SK-N-SH treated with all-trans-retinoic acid at 6 μM for 48 hours (cell line): ENCODE data around the gene LRRC23.

Source experiments
- ATAC-seq: fragments of 200-7000 bp; cut with Tn5 transposase; 3 replicates; pipeline ENCODE4 v1.9.1; 2020; ENCODE audit warnings: mild to moderate bottlenecking, moderate library complexity
- ARNTL ChIP-seq: fragments of 450-650 bp; formaldehyde crosslinking; IDR thresholded peaks from 2 replicates; pipeline ENCODE4 v1.5.0; 2020; ENCODE audit warnings: low read depth, mild to moderate bottlenecking, moderate library complexity, borderline replicate concordance
- BACH2 ChIP-seq: fragments of 250-450 bp; sonication (Bioruptor Pico); IDR thresholded peaks from 2 replicates; pipeline ENCODE4 v1.9.0; 2021; ENCODE audit warnings: mild to moderate bottlenecking, borderline replicate concordance
- CSDC2 ChIP-seq: fragments of 250-450 bp; sonication (Bioruptor Pico); IDR thresholded peaks from 2 replicates; pipeline ENCODE4 v1.5.0; 2020; ENCODE audit warnings: mild to moderate bottlenecking, moderate library complexity
- ESRRG ChIP-seq: fragments of 250-450 bp; sonication (Bioruptor Pico); IDR thresholded peaks from 2 replicates; pipeline ENCODE4 v1.6.1; 2021; ENCODE audit warnings: mild to moderate bottlenecking
- GLIS3 ChIP-seq: fragments of 250-450 bp; sonication (Bioruptor Pico); IDR thresholded peaks from 2 replicates; pipeline ENCODE4 v1.5.0; 2020; ENCODE audit warnings: mild to moderate bottlenecking, moderate library complexity
- ISL1 ChIP-seq: fragments of 250-450 bp; sonication (Bioruptor Pico); IDR thresholded peaks from 2 replicates; pipeline ENCODE4 v2.1.2; 2022; ENCODE audit warnings: mild to moderate bottlenecking, moderate library complexity
- PPARA ChIP-seq: fragments of 250-450 bp; sonication (Bioruptor Pico); IDR thresholded peaks from 2 replicates; pipeline ENCODE4 v1.5.0; 2020; ENCODE audit warnings: mild to moderate bottlenecking, borderline replicate concordance
- RARB ChIP-seq: fragments of 250-450 bp; sonication (Bioruptor Pico); IDR thresholded peaks from 2 replicates; pipeline ENCODE4 v1.8.0; 2021; ENCODE audit warnings: mild to moderate bottlenecking, moderate library complexity
- SNAI2 ChIP-seq: fragments of 250-450 bp; sonication (Bioruptor Pico); IDR thresholded peaks from 2 replicates; pipeline ENCODE4 v1.5.0; 2020; ENCODE audit warnings: mild to moderate bottlenecking, moderate library complexity
- TCF4 ChIP-seq: fragments of 250-450 bp; sonication (Bioruptor Pico); IDR thresholded peaks from 2 replicates; pipeline ENCODE4 v1.8.0; 2021; ENCODE audit warnings: mild to moderate bottlenecking, moderate library complexity, borderline replicate concordance
- TOX ChIP-seq: fragments of 250-450 bp; sonication (Bioruptor Pico); IDR thresholded peaks from 2 replicates; pipeline ENCODE4 v1.8.0; 2021; ENCODE audit warnings: mild to moderate bottlenecking, moderate library complexity, borderline replicate concordance
- ZC3H10 ChIP-seq: fragments of 250-450 bp; sonication (Bioruptor Pico); IDR thresholded peaks from 2 replicates; pipeline ENCODE4 v1.5.1; 2021; ENCODE audit warnings: mild to moderate bottlenecking, moderate library complexity
- ZFP3 ChIP-seq: fragments of 250-450 bp; sonication (Bioruptor Pico); IDR thresholded peaks from 2 replicates; pipeline ENCODE4 v1.5.0; 2020; ENCODE audit warnings: mild to moderate bottlenecking, moderate library complexity
- ZFP30 ChIP-seq: fragments of 450-650 bp; formaldehyde crosslinking; IDR thresholded peaks from 2 replicates; pipeline ENCODE4 v1.5.0; 2022; ENCODE audit warnings: mild to moderate bottlenecking, moderate library complexity
- ZNF565 ChIP-seq: fragments of 450-650 bp; formaldehyde crosslinking; conservative IDR thresholded peaks from 2 replicates; pipeline ENCODE4 v1.5.0; 2020; ENCODE audit warnings: low read depth, mild to moderate bottlenecking, moderate library complexity
- ZNF70 ChIP-seq: fragments of 450-650 bp; formaldehyde crosslinking; IDR thresholded peaks from 2 replicates; pipeline ENCODE4 v1.5.0; 2020; ENCODE audit warnings: mild to moderate bottlenecking, moderate library complexity
- ZNF8 ChIP-seq: fragments of 450-650 bp; formaldehyde crosslinking; IDR thresholded peaks from 2 replicates; pipeline ENCODE4 v1.5.0; 2020; ENCODE audit warnings: mild to moderate bottlenecking, moderate library complexity
- TF ChIP-seq, protein P1 (sequence below): fragments of 250-450 bp; sonication (Bioruptor Pico); IDR thresholded peaks from 2 replicates; pipeline ENCODE4 v1.5.1; 2020; ENCODE audit warnings: low read depth, mild to moderate bottlenecking, moderate library complexity
- TF ChIP-seq, protein P2 (sequence below): fragments of 250-450 bp; sonication (Bioruptor Pico); IDR thresholded peaks from 2 replicates; pipeline ENCODE4 v1.8.0; 2020; ENCODE audit warnings: mild to moderate bottlenecking, moderate library complexity, borderline replicate concordance
- TF ChIP-seq, protein P3 (sequence below): fragments of 250-450 bp; sonication (Bioruptor Pico); IDR thresholded peaks from 2 replicates; pipeline ENCODE4 v1.8.0; 2021; ENCODE audit warnings: low read depth, mild to moderate bottlenecking, moderate library complexity, borderline replicate concordance

LRRC23 gene

DNA sequence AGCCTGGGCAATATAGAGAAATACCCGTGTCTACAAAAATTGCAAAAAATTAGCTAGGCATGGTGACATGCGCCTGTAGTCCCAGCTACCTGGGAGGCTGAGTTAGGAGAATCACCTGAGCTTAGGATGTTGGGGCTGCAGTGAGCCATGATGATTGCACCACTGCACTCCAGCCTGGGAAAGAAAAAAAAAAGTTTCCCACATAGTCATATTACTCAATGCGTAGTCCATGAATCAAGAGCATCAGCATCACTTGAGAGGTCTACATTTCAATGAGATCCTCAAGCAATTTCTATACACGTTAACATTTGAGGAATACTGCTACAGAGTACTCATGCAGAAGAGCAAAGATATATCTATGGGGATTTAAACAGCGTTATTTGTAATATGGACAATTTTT is 5.2 kb upstream of the LRRC23 start:
- no peak for ATAC-seq
- TF ChIP-seq TCF4 (CRISPR knock-in tag) = no peak
- no peak for TF ChIP-seq ZNF70 (CRISPR knock-in tag)
- no peak for TF ChIP-seq ZNF565 (CRISPR knock-in tag)
- TF ChIP-seq ESRRG (CRISPR knock-in tag) = no peak
- TF ChIP-seq, all 23 proteins: peak for 0

DNA sequence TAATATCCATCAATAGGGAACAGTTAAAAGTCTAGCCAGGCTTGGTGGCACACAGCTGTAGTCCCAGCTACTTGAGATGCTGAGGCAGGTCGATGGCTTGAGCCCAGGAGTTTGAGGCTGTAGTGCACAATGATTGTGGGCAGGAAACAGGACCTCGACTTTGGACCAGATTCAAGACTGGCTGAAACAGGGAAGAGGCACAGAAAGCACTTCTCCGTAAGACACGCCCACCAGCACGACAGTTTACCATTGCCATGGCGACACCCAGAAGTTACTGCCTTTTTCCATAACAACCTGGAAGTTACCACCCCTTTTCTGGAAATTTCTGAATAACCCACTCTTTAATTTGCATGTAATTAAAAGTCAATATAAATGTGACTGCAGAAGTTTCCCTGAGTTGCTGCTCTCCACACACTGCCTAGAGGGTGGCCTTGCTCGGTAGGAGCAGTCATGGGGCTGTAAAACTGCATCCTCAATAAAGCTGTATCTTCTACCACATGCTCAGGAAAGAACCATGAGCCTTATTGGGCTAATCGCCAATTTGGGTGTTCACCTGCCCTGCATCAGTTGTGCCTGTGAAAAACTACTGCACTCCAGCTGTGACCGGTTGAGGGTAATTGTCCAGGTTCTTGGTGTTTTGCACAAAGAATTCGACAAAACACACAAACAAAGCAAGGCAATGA is 4.6 kb upstream of the LRRC23 start:
- no peak for TF ChIP-seq ZNF70 (CRISPR knock-in tag)
- TF ChIP-seq, protein P1, sequence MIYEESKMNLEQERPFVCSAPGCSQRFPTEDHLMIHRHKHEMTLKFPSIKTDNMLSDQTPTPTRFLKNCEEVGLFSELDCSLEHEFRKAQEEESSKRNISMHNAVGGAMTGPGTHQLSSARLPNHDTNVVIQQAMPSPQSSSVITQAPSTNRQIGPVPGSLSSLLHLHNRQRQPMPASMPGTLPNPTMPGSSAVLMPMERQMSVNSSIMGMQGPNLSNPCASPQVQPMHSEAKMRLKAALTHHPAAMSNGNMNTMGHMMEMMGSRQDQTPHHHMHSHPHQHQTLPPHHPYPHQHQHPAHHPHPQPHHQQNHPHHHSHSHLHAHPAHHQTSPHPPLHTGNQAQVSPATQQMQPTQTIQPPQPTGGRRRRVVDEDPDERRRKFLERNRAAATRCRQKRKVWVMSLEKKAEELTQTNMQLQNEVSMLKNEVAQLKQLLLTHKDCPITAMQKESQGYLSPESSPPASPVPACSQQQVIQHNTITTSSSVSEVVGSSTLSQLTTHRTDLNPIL (CRISPR knock-in tag) = no peak
- no peak for TF ChIP-seq ZFP30 (CRISPR knock-in tag)
- TF ChIP-seq ZC3H10 (CRISPR knock-in tag) = no peak
- no peak for TF ChIP-seq TOX (CRISPR knock-in tag)
- no peak for TF ChIP-seq RARB (CRISPR knock-in tag)
- no peak for TF ChIP-seq ZNF8 (CRISPR knock-in tag)
- no peak for TF ChIP-seq BACH2 (CRISPR knock-in tag)
- no peak for TF ChIP-seq ESRRG (CRISPR knock-in tag)
- TF ChIP-seq, protein P2, sequence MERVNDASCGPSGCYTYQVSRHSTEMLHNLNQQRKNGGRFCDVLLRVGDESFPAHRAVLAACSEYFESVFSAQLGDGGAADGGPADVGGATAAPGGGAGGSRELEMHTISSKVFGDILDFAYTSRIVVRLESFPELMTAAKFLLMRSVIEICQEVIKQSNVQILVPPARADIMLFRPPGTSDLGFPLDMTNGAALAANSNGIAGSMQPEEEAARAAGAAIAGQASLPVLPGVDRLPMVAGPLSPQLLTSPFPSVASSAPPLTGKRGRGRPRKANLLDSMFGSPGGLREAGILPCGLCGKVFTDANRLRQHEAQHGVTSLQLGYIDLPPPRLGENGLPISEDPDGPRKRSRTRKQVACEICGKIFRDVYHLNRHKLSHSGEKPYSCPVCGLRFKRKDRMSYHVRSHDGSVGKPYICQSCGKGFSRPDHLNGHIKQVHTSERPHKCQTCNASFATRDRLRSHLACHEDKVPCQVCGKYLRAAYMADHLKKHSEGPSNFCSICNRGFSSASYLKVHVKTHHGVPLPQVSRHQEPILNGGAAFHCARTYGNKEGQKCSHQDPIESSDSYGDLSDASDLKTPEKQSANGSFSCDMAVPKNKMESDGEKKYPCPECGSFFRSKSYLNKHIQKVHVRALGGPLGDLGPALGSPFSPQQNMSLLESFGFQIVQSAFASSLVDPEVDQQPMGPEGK (CRISPR knock-in tag) = no peak
- TF ChIP-seq GLIS3 (CRISPR knock-in tag) = no peak
- TF ChIP-seq, protein P3, sequence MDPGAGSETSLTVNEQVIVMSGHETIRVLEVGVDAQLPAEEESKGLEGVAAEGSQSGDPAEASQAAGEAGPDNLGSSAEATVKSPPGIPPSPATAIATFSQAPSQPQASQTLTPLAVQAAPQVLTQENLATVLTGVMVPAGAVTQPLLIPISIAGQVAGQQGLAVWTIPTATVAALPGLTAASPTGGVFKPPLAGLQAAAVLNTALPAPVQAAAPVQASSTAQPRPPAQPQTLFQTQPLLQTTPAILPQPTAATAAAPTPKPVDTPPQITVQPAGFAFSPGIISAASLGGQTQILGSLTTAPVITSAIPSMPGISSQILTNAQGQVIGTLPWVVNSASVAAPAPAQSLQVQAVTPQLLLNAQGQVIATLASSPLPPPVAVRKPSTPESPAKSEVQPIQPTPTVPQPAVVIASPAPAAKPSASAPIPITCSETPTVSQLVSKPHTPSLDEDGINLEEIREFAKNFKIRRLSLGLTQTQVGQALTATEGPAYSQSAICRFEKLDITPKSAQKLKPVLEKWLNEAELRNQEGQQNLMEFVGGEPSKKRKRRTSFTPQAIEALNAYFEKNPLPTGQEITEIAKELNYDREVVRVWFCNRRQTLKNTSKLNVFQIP (CRISPR knock-in tag) = no peak
- TF ChIP-seq PPARA (CRISPR knock-in tag) = no peak
- TF ChIP-seq CSDC2 (CRISPR knock-in tag) = no peak
- TF ChIP-seq ISL1 = no peak
- TF ChIP-seq ZFP3 (CRISPR knock-in tag) = no peak
- ATAC-seq = no peak

DNA sequence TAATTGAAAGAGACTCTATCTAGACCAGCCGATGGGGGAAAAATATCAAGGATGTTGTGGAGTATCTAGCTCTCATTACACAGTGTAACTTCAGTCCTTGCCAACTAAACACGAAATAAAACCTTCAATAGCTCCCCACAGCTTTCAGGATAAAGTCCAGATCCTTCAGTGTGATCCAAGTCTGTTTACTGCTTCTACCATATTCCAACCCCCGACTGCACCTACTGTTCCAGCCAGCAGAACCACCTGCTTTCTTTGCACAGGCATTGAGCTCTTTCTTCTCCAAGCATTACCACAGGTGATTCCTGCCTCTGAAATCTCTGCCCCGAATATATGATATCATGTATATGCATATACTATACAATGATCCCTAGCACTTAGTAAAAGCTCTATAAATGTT is 2.2 kb upstream of the LRRC23 start:
- no peak for ATAC-seq
- TF ChIP-seq ZNF70 (CRISPR knock-in tag) = no peak
- TF ChIP-seq, protein P2 (CRISPR knock-in tag) = no peak

DNA sequence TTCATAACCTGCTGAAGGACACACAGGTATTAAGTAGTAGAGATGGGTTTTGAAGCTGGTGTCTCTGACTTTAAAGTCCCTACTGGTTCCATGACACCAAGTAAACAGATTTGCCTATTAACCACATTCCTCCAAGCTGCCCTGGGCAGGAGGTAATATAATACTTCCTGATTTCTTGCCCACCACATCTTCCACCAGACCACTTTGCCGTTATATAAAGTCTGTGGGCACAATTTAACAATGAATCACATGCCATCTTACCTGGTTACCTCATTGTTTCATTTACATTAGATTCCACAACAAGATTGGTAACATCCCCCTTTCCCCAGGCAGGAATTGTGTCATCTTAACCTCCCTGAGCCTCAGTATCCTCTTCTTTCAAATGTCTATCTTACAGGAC is 900 bp upstream of the LRRC23 start:
- ATAC-seq = no peak
- TF ChIP-seq ZNF565 (CRISPR knock-in tag) = no peak
- TF ChIP-seq ZFP30 (CRISPR knock-in tag) = no peak
- no peak for TF ChIP-seq ZNF8 (CRISPR knock-in tag)
- no peak for TF ChIP-seq TOX (CRISPR knock-in tag)
- TF ChIP-seq BACH2 (CRISPR knock-in tag) = no peak
- TF ChIP-seq ARNTL (CRISPR knock-in tag) = no peak
- no peak for TF ChIP-seq SNAI2 (CRISPR knock-in tag)
